ENCODE results near the gene GPR161. TPM values are rescaled to one million over a fixed set of nuclear protein-coding genes. Genes with fewer than 3 reads are reported as not detected.

Gene GPR161
- total and polyA plus RNA-seq, 8 donors = 9.3 to 37.7 (median 26.6) TPM

DNA sequence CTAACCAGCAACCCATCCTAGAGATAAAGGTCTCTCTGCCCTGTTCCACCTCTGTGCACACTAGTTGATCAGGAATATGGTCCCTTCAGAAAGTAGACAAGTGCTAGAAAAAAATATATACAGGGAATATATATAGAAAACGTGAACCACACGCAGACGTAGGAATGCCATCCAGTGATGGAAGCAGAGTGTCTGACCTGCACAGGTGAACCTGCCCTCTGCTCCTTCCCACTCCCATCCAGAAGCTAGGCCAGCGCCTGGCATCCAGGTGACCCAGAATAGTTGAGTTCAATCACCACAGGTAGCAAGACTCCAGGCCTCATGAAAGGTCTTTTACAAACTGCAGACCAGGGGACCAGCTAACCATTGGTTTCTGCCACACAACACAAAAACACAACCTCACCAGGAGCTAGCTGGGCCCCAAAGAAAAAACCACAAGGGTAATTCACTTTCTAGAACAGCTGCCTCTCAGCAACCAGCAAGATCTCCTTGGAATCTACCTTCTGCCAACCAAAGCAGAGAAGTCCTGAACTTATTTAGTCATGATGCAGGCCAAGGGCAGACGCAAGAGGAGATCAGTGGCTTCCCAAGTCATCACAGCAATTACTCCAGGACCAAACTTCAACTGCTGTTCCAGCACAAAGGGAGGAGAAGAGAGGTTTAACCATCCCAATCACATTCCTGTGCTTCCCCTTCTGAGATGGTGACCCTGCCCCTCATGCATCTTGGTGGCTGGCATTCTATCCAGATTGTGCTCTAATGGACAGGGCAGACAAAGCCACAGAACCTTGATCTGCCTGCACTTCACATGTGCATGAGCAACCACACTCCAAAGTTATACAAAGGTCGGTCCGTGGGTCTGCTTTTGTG lies 53.0 kb downstream of the GPR161 start:
- TF ChIP-seq, protein P1, sequence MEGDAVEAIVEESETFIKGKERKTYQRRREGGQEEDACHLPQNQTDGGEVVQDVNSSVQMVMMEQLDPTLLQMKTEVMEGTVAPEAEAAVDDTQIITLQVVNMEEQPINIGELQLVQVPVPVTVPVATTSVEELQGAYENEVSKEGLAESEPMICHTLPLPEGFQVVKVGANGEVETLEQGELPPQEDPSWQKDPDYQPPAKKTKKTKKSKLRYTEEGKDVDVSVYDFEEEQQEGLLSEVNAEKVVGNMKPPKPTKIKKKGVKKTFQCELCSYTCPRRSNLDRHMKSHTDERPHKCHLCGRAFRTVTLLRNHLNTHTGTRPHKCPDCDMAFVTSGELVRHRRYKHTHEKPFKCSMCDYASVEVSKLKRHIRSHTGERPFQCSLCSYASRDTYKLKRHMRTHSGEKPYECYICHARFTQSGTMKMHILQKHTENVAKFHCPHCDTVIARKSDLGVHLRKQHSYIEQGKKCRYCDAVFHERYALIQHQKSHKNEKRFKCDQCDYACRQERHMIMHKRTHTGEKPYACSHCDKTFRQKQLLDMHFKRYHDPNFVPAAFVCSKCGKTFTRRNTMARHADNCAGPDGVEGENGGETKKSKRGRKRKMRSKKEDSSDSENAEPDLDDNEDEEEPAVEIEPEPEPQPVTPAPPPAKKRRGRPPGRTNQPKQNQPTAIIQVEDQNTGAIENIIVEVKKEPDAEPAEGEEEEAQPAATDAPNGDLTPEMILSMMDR (IDR thresholded peaks at IDR 0.05) = no peak
- Histone ChIP-seq H3K27ac (no peak overlapping the region), H3K36me3 (no peaks in the 10 kb centered on the region), H3K4me3 (no peak overlapping the region), H3K4me1 (peaks cover 0 to 7% of the 10 kb centered on the region in 2 donors), H3K9me3 (no peaks in the 10 kb centered on the region), H3K27me3 (no peaks in the 10 kb centered on the region)
- ATAC-seq (no peak), DNase-seq (no peak)
- intact Hi-C loops (cut with DNase I) = no loop called here

DNA sequence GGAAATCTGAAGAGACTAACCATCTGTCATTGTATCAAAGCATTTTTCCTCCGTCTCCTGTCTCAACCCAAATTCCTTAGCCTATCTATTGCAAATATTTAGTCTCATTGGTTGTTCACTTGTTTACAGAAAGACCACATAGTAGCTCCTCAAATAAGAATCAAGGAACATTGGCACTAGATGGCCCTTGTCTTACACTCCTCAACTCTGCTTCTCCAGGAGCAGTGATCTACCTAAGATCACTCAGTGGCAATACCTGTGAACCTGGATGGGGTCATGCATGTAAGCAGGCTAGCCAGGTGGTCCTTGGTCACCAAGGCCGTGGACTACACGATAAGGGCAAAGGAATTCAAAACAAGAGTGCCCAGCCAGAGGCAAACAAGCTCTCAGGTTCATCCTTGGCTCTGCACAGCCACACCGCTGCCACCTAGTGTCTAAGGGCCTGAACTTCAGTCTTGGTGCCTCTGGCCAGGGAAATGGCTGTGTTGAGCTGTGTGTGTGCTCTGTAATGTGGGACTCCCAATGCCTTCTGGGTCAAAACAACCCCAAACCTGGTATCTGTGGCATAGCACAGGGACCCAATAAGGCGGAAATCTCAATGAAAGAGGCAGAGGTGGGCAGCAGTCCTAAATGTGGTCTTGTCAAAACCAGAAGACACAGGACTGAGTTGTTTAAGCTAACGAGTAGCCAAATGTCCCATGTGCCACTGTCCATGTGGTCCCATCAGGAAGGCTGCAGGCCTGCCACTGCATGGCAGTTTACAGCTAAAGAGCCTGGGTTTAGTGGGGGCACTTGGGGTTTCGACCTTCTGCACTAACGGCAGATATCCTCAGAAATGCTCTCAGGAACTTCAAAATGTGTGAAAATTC lies 54.5 kb downstream of the GPR161 start:
- intact Hi-C loops (cut with DNase I) = no loop called here
- no peaks in the 10 kb centered on the region for H3K9me3 ChIP-seq
- DNase-seq = peak in 3 of 4 donors; percentile 51 to 74 (median 68)
- peaks cover 0 to 6% of the 10 kb centered on the region in 2 donors for H3K36me3 ChIP-seq
- peak overlapping the region; percentile 3 to 43 for H3K27ac ChIP-seq
- peak; percentile 95 for ATAC-seq
- TF ChIP-seq, protein P1 (IDR thresholded peaks at IDR 0.05) = peak; percentile 84 to 88
- H3K27me3 ChIP-seq = no peaks in the 10 kb centered on the region
- no peak overlapping the region for H3K4me3 ChIP-seq
- peaks cover 0 to 7% of the 10 kb centered on the region in 2 donors for H3K4me1 ChIP-seq

DNA sequence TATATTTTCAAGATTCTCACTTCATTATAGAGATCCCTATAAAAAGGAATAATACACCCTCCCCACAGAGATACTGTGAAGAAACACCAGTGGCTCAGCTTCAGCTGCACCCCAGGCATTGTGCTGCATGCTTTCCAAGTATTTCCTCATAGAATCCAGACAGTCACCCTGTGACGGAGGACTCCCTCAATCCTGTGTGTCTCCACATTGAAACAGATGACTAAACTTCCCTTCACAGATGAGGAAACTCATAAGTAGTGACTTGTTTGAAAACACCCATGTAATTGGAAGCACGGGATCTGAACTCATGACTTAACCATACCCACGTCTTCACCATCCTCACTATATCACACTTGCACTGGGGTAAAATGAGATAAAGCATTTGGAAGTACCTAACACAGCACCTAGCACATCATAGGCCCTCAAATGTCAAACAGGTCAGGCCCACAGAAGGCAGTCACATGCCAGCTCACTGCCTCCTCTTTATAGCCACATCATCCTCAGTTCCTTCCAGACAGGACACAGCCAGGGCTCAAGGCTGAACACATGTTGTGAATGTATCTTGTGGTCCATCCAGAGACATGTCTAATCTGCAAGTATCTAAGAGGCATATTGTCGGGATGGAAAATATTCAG lies 55.2 kb downstream of the GPR161 start:
- ATAC-seq (peak; percentile 47), DNase-seq (no peak)
- Histone ChIP-seq H3K36me3 (peaks cover 0 to 13% of the 10 kb centered on the region in 2 donors), H3K4me1 (peaks cover 0 to 7% of the 10 kb centered on the region in 2 donors), H3K27ac (peak overlapping the region; percentile 3 to 43), H3K9me3 (no peaks in the 10 kb centered on the region), H3K4me3 (no peak overlapping the region), H3K27me3 (no peaks in the 10 kb centered on the region)
- TF ChIP-seq, protein P1 (IDR thresholded peaks at IDR 0.05) = no peak
- intact Hi-C loops (cut with DNase I) = no loop called here

DNA sequence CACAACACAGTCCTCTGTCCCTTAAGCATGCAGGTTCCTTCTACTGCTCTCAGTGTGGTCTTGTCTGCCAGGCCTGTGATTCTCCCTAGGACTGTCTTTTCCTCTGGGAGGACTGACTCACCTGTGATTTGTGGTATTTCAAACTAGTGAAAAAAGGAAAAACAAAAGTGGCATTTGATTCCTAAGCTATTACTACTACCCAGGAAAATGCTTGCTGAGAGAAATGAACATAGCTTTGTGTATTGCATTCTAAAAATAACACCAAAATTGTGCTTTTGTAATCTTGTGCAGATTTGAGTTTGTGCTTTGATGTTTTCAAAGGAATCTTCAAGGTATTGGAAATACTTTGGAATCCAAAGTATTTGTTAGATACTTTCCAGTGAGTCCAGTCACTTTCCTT lies 57.0 kb downstream of the GPR161 start:
- peaks cover 0 to 29% of the 10 kb centered on the region in 2 donors for H3K36me3 ChIP-seq
- no peak overlapping the region for H3K27ac ChIP-seq
- intact Hi-C loops (cut with DNase I) = no loop called here
- ATAC-seq = no peak
- peaks cover 0 to 7% of the 10 kb centered on the region in 2 donors for H3K4me1 ChIP-seq
- no peaks in the 10 kb centered on the region for H3K9me3 ChIP-seq
- no peaks in the 10 kb centered on the region for H3K27me3 ChIP-seq
- no peak for DNase-seq
- TF ChIP-seq, protein P1 (IDR thresholded peaks at IDR 0.05) = no peak
- H3K4me3 ChIP-seq = no peak overlapping the region

Data from left lung (tissue), 10 donors.